DND-41 (cell line): Measurements from ENCODE around the gene MACROD2.
A peak's percentile ranks its signal among the peaks of the same experiment; 100 is the strongest.

Experiments
- ATAC-seq: fragments of 200-7000 bp; cut with Tn5 transposase; 3 replicates; pipeline ENCODE4 v1.9.1; 2021; ENCODE audit warnings: low read depth; ENCODE audit not compliant: insufficient read depth
- DNase-seq: peaks from one replicate; pipeline ENCODE4 v3.0.0-alpha.2; 2020
- H2AFZ ChIP-seq: 2 replicates; pipeline ENCODE4 v1.6.0; 2012; ENCODE audit warnings: low read depth, low read length
- H3K27ac ChIP-seq: 2 replicates; pipeline ENCODE4 v1.5.1; 2012; ENCODE audit warnings: low read length, inconsistent platforms
- H3K27me3 ChIP-seq: fragments of 200-600 bp; sonication (generic); 2 replicates; pipeline ENCODE4 v1.6.0; 2012; ENCODE audit warnings: low read length, mild to moderate bottlenecking, inconsistent platforms; ENCODE audit not compliant: insufficient read depth, poor library complexity
- H3K36me3 ChIP-seq: 2 replicates; pipeline ENCODE4 v1.5.1; 2012; ENCODE audit warnings: low read length, inconsistent platforms; ENCODE audit not compliant: insufficient read depth
- H3K4me1 ChIP-seq: 2 replicates; pipeline ENCODE4 v1.5.1; 2012; ENCODE audit warnings: mild to moderate bottlenecking, low read length; ENCODE audit not compliant: insufficient read depth
- H3K4me2 ChIP-seq: 2 replicates; pipeline ENCODE4 v1.6.0; 2012; ENCODE audit warnings: mild to moderate bottlenecking, moderate library complexity, low read length, inconsistent platforms; ENCODE audit not compliant: insufficient read depth
- H3K4me3 ChIP-seq, 2 experiments: fragments of 200-600 bp in 1 of 2; shearing (Covaris generic) in 1 of 2; 2 replicates each; pipeline ENCODE4 v1.5.1; 2012 to 2016; ENCODE audit warnings: inconsistent platforms in 2 of 2, low read length in 2 of 2, mild to moderate bottlenecking in 2 of 2, low read depth in 1 of 2, moderate library complexity in 1 of 2
- H3K79me2 ChIP-seq: 2 replicates; pipeline ENCODE4 v1.6.0; 2012; ENCODE audit warnings: low read length, inconsistent platforms; ENCODE audit not compliant: insufficient read depth
- H3K9ac ChIP-seq: 2 replicates; pipeline ENCODE4 v1.6.0; 2012; ENCODE audit warnings: low read depth, mild to moderate bottlenecking, inconsistent platforms, low read length, moderate library complexity
- H3K9me3 ChIP-seq: 2 replicates; pipeline ENCODE4 v1.5.1; 2012; ENCODE audit warnings: low read length, moderate library complexity, mild to moderate bottlenecking, inconsistent platforms; ENCODE audit not compliant: insufficient read depth, severe bottlenecking
- H4K20me1 ChIP-seq: 2 replicates; pipeline ENCODE4 v1.6.0; 2012; ENCODE audit warnings: low read length; ENCODE audit not compliant: insufficient read depth
- EZH2 ChIP-seq: IDR thresholded peaks from 3 replicates; pipeline ENCODE4 v1.6.1; 2012; ENCODE audit warnings: borderline replicate concordance, low read depth, mild to moderate bottlenecking, moderate library complexity, low read length, inconsistent platforms; ENCODE audit not compliant: severe bottlenecking
- TF ChIP-seq, protein P1 (sequence below): IDR thresholded peaks from 2 replicates; pipeline ENCODE4 v1.5.1; 2012; ENCODE audit warnings: borderline replicate concordance, low read length, moderate library complexity, mild to moderate bottlenecking; ENCODE audit not compliant: poor library complexity, severe bottlenecking; ENCODE audit errors: extremely low read depth

The MACROD2 gene

DNA sequence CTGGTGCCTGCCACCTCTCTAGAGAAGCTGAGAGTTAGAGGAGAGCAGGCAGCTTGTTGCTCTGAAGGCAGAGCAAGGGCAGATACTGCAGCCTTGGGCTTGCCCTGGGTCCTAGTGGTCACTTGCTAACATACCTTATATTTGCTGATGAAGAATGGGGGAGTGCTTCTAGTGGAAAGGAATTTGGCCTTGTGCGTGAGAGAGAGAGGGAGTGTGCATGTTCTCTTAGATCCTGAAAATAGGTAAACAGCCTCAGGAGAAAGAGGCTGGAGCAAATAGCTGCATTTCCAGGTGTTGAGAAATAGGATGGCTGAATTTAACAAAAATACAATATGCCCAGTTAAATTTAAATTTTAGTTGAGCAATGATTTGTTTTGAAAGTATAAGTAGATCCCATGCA lies 1066.6 kb downstream of the MACROD2 start:
- H3K9me3 ChIP-seq: no peaks in the 10 kb centered on the region
- no peak overlapping the region for H3K4me2 ChIP-seq
- H3K9ac ChIP-seq: no peak overlapping the region
- no peaks in the 10 kb centered on the region for H3K27me3 ChIP-seq
- ATAC-seq (no peak), DNase-seq (no peak)
- H3K79me2 ChIP-seq: no peaks in the 10 kb centered on the region
- peaks cover 11% of the 10 kb centered on the region for H3K4me1 ChIP-seq
- no peak overlapping the region for H2AFZ ChIP-seq
- no peaks in the 10 kb centered on the region for H3K36me3 ChIP-seq
- no peak overlapping the region for H3K4me3 ChIP-seq
- TF ChIP-seq, protein P1, sequence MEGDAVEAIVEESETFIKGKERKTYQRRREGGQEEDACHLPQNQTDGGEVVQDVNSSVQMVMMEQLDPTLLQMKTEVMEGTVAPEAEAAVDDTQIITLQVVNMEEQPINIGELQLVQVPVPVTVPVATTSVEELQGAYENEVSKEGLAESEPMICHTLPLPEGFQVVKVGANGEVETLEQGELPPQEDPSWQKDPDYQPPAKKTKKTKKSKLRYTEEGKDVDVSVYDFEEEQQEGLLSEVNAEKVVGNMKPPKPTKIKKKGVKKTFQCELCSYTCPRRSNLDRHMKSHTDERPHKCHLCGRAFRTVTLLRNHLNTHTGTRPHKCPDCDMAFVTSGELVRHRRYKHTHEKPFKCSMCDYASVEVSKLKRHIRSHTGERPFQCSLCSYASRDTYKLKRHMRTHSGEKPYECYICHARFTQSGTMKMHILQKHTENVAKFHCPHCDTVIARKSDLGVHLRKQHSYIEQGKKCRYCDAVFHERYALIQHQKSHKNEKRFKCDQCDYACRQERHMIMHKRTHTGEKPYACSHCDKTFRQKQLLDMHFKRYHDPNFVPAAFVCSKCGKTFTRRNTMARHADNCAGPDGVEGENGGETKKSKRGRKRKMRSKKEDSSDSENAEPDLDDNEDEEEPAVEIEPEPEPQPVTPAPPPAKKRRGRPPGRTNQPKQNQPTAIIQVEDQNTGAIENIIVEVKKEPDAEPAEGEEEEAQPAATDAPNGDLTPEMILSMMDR: no peak
- TF ChIP-seq EZH2: no peak
- H3K27ac ChIP-seq: no peak overlapping the region
- H4K20me1 ChIP-seq: no peaks in the 10 kb centered on the region

DNA sequence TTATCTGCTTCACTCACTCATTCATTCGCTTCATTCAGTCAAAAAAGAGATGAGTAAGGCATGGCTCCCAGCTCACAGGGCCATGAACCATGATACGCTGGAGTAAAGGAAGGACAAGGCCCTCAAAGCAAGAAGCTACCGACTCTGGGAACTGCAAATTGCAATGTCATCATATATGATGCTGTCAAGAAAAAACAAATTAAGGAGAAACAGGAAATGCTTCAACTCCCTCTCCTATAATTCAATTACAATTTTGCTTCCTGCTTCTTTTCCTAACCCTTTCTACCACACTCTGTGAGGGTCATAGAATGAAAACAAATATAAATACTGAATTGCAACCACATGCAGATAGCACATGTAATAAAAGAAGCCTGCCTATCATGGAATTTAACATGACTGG lies 1067.8 kb downstream of the MACROD2 start:
- Histone ChIP-seq H3K27ac (peak overlapping the region; percentile 45), H3K9me3 (no peaks in the 10 kb centered on the region), H3K4me3 (no peak overlapping the region), H3K36me3 (no peaks in the 10 kb centered on the region), H2AFZ (peak overlapping the region; percentile 69), H3K9ac (no peak overlapping the region), H3K4me2 (no peak overlapping the region), H3K4me1 (peaks cover 11% of the 10 kb centered on the region), H4K20me1 (no peaks in the 10 kb centered on the region), H3K27me3 (no peaks in the 10 kb centered on the region), H3K79me2 (no peaks in the 10 kb centered on the region)
- no peak for TF ChIP-seq EZH2
- TF ChIP-seq, protein P1: no peak
- 0 out of 3 replicates have a peak, but pooled peaks have one; percentile 7 for ATAC-seq
- no peak for DNase-seq

DNA sequence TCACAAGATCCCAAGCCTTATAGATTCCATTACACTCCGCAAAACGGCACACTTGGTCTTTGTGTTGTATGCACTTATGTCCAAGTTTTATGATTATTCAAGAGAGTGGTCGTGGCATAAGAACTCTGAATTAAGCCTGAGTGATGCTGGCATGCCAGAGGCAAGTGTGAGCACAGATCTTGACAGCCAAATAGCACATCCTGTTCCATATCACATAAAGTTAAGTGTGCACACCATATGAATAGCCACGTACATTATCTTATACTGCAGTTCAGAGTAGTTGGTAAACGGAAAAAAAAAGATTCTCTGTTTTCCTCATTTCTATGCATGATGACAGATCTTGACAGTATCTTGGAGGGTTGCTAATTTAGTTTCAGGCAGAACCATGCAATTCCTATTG lies 1069.4 kb downstream of the MACROD2 start:
- Histone ChIP-seq H4K20me1 (no peaks in the 10 kb centered on the region), H3K4me1 (peaks cover 11% of the 10 kb centered on the region), H3K9me3 (peaks cover 7% of the 10 kb centered on the region), H3K79me2 (no peaks in the 10 kb centered on the region), H3K27me3 (no peaks in the 10 kb centered on the region), H3K36me3 (no peaks in the 10 kb centered on the region), H3K4me2 (no peak overlapping the region), H3K27ac (no peak overlapping the region), H2AFZ (no peak overlapping the region), H3K9ac (no peak overlapping the region), H3K4me3 (no peak overlapping the region)
- no peak for DNase-seq
- no peak for ATAC-seq
- TF ChIP-seq EZH2: no peak
- TF ChIP-seq, protein P1: no peak

DNA sequence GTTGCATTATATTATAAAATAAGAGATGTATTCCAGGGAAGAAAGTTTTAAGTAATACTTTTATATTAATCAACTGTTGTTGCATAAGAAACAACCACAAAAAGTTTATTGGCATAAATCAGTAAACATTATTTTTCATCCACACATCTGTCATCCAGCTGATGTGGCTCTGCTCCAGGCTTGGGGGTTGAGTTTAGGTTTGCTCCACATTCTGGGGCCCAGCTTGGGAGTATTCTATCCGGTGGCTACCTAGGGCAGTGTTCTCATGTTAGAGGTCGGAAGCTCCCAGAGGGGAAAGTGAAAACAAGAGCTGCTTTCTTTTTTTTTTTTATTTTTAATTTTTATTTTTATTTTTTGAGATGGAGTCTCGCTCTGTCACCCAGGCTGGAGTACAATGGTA lies 1070.5 kb downstream of the MACROD2 start:
- no peaks in the 10 kb centered on the region for H4K20me1 ChIP-seq
- ATAC-seq (no peak), DNase-seq (no peak)
- no peak overlapping the region for H3K4me3 ChIP-seq
- no peak overlapping the region for H3K27ac ChIP-seq
- TF ChIP-seq EZH2: no peak
- TF ChIP-seq, protein P1: no peak
- no peak overlapping the region for H2AFZ ChIP-seq
- peaks cover 9% of the 10 kb centered on the region for H3K9me3 ChIP-seq
- H3K27me3 ChIP-seq: no peaks in the 10 kb centered on the region
- H3K36me3 ChIP-seq: no peaks in the 10 kb centered on the region
- no peak overlapping the region for H3K9ac ChIP-seq
- peaks cover 11% of the 10 kb centered on the region for H3K4me1 ChIP-seq
- H3K4me2 ChIP-seq: no peak overlapping the region
- H3K79me2 ChIP-seq: no peaks in the 10 kb centered on the region
